Thymus (tissue), 11 donors: Measurements from ENCODE around the gene CPT2. TPM values are rescaled to one million over a fixed set of nuclear protein-coding genes. Genes with fewer than 3 reads are reported as not detected.
"Not testable (repeated sequence)": the region's sequence is repeated elsewhere in the genome, so short reads cannot be mapped to it uniquely, and the experiment has no call there.

ENCODE experiments used
- DNase-seq, 9 donors: peaks; one replicate each; pipeline ENCODE4 v3.0.0-alpha.2; 2013; ENCODE audit warnings: low spot score in 9 of 9, low read depth in 6 of 9, missing footprints in 1 of 9
- H3K27ac ChIP-seq, 2 donors: one replicate each; pipeline ENCODE4 v1.5.1; 2013; ENCODE audit warnings: control low read depth in 1 of 2, low read depth in 1 of 2, low read length in 1 of 2, mild to moderate bottlenecking in 1 of 2, moderate library complexity in 1 of 2
- H3K27me3 ChIP-seq, 2 donors: one replicate each; pipeline ENCODE4 v1.5.1; 2013; ENCODE audit warnings: low read length in 1 of 2; ENCODE audit not compliant: control insufficient read depth in 2 of 2, insufficient read depth in 1 of 2
- H3K36me3 ChIP-seq, 2 donors: one replicate each; pipeline ENCODE4 v1.5.1; 2013; ENCODE audit warnings: low read length in 1 of 2, mild to moderate bottlenecking in 1 of 2, moderate library complexity in 1 of 2; ENCODE audit not compliant: control insufficient read depth in 2 of 2, insufficient read depth in 2 of 2
- H3K4me1 ChIP-seq, 2 donors: one replicate each; pipeline ENCODE4 v1.5.1; 2013; ENCODE audit warnings: low read length in 2 of 2; ENCODE audit not compliant: control insufficient read depth in 2 of 2, insufficient read depth in 2 of 2
- H3K4me3 ChIP-seq, 2 donors: one replicate each; pipeline ENCODE4 v1.5.1; 2013; ENCODE audit warnings: low read length in 2 of 2, control low read depth in 1 of 2, mild to moderate bottlenecking in 1 of 2
- H3K9me3 ChIP-seq, 2 donors: one replicate each; pipeline ENCODE4 v1.5.1; 2013; ENCODE audit warnings: low read length in 1 of 2, mild to moderate bottlenecking in 1 of 2; ENCODE audit not compliant: control insufficient read depth in 2 of 2, insufficient read depth in 1 of 2
- WGBS: extraction: QIAGEN DNeasy Blood & Tissue Kit; methylation state at CpG from one replicate; pipeline ENCODE4 v1.1.7; 2013; 5-methylcytosine and 5-hydroxymethylcytosine counted together
- polyA plus RNA-seq: library from polyadenylated mRNA; stranded (reverse); fragments of 200-250 nt; gene quantifications from one replicate; pipeline ENCODE4 v1.2.3, GENCODE V29; 2013
- total RNA-seq: library from RNA; stranded (reverse); fragments of 120-200 nt; gene quantifications from one replicate; pipeline ENCODE4 v1.2.4, GENCODE V29; 2013
- donor health status: healthy.

CPT2 gene
- total and polyA plus RNA-seq, 2 donors, result 15.5 to 17.0 TPM

DNA sequence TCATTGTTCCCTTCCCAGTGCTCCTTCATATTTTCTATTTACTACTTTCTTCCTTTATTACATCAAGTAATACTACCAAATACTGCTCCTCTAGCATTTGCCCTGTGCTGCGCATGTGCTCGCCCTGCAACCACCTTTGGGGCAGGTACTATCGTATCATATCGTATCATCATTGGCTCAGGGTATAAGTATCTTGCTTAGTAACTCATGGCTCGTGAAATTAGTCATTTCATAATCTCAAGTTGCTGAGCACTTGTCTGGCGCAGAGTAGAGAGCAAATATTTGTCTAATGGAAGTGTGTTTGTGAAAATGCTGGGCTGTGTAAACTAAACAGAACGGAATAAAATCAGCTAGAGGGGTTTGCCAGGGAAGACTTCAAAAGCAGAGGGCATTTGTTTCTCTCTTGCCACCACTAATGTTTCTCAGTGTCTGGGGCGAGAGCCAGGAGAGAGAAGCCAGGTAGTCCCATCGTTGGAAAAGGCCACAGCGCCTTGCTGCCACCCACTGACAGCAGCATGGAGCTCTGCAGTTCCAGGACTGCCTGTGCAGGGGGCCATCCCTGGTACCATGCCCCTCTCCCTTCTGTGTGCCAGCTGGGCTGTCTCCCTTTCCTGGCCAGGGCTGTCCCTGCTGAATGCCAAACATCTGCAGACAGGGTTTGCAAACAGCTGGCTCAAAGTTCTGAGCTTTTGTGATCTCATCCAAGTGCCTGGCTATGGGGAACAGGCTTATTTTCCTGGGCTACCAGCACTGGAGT, 20.0 kb upstream of the CPT2 start:
- no peak for DNase-seq
- Histone ChIP-seq H3K36me3 (no peaks in the 10 kb centered on the region), H3K27me3 (peaks cover 0 to 4% of the 10 kb centered on the region in 2 donors), H3K9me3 (no peaks in the 10 kb centered on the region), H3K4me1 (no peaks in the 10 kb centered on the region), H3K4me3 (no peak overlapping the region), H3K27ac (no peak overlapping the region)
- WGBS, result 88% methylated on average over 10 of the region's 10 CpGs

DNA sequence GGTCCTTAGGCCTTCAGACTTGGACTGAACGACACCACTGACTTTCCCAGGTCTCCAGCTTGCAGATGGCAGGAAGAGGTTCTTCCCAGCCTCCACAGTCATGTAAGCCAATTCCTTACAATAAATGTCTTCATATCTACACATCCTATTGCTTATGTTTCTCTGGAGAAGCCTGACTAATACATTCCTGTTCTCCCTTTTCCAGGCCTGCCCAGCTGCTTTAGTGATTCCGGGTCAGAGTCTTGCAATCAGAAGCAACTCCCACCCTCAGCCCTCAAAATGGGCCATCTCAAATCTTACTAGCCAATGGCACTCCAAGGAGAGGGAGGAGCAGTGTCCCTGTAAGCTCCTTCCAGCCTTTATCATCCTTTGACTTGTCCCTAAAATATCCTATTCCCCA, 16.4 kb upstream of the CPT2 start:
- Histone ChIP-seq H3K27ac (no peak overlapping the region), H3K27me3 (peaks cover 0 to 4% of the 10 kb centered on the region in 2 donors), H3K4me3 (no peak overlapping the region), H3K36me3 (no peaks in the 10 kb centered on the region), H3K9me3 (no peaks in the 10 kb centered on the region), H3K4me1 (no peaks in the 10 kb centered on the region)
- WGBS, result over 99% methylated on average over 2 of the region's 2 CpGs
- no peak for DNase-seq

DNA sequence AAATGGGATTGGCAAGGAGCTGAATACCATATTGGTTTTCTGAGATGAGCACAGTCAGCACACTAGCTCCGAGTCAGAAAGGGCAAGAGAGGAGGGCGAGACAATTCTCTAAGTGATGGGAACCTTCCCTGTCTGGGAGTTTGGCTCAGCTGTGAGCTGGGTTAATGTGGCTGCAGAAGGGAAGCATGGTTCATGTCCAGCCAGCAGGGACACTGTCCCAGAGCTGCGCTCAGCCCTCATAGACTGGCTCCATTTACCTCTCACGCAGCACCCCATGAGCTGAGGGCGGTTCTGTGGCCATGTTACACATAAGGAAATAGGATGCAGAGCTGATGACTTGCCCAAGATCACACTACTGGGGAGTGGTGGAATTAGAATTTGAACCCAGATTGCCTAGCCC, 15.7 kb upstream of the CPT2 start:
- WGBS, result 97% methylated on average over 5 of the region's 5 CpGs
- Histone ChIP-seq H3K9me3 (no peaks in the 10 kb centered on the region), H3K27ac (no peak overlapping the region), H3K27me3 (peaks cover 0 to 4% of the 10 kb centered on the region in 2 donors), H3K4me1 (no peaks in the 10 kb centered on the region), H3K4me3 (no peak overlapping the region), H3K36me3 (no peaks in the 10 kb centered on the region)
- DNase-seq, result no peak

DNA sequence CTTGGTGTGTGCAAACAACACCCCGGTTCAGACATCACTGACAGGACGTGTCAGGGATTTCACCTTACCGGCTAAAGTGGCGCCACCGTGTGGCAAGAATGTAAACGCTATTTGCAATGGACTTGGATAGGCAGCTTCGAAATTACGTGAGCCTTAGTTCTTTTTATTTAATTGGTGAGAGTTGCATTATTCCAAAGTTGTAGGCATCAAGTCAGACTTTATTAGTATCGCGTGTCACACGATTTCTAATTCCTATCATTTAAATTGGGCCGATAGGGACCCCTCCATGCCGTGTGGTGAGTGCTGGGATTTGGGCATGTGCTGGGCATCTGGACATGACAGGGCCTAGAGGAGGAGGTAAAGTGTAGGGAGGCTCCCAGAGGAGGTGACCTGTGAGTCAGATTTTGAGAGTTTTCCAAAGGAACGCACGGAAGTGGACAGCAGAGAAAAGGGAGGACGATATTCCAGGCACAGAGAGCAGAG, 14.5 kb upstream of the CPT2 start:
- no peak overlapping the region for H3K4me3 ChIP-seq
- no peaks in the 10 kb centered on the region for H3K9me3 ChIP-seq
- H3K27ac ChIP-seq, result no peak overlapping the region
- peak; percentile 51 to 90 (median 84) for DNase-seq
- WGBS, result 24% methylated on average over 16 of the region's 16 CpGs
- no peaks in the 10 kb centered on the region for H3K36me3 ChIP-seq
- peaks cover 0 to 4% of the 10 kb centered on the region in 2 donors for H3K27me3 ChIP-seq
- no peaks in the 10 kb centered on the region for H3K4me1 ChIP-seq

DNA sequence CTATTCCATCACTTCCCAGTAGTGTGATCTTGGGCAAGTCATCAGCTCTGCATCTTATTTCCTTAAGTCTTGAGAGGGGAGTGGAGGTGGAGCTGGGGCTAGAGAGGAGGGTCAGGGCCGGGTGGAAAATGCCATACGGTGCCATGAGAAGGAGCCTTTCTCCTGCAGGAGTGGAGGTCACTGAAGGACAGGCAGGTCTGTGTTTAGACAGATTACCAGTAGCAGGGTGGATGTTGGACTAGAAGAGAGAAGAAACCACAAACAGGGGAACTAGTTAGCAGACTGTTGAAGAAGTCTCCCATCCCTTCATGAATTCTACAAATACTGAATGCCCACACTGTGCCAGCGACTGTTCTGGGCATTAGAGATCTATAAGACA, 13.9 kb upstream of the CPT2 start:
- Histone ChIP-seq H3K36me3 (no peaks in the 10 kb centered on the region), H3K4me3 (no peak overlapping the region), H3K9me3 (no peaks in the 10 kb centered on the region), H3K27me3 (peaks cover 0 to 6% of the 10 kb centered on the region in 2 donors), H3K27ac (no peak overlapping the region), H3K4me1 (no peaks in the 10 kb centered on the region)
- 87% methylated on average over 3 of the region's 3 CpGs for WGBS
- no peak for DNase-seq

DNA sequence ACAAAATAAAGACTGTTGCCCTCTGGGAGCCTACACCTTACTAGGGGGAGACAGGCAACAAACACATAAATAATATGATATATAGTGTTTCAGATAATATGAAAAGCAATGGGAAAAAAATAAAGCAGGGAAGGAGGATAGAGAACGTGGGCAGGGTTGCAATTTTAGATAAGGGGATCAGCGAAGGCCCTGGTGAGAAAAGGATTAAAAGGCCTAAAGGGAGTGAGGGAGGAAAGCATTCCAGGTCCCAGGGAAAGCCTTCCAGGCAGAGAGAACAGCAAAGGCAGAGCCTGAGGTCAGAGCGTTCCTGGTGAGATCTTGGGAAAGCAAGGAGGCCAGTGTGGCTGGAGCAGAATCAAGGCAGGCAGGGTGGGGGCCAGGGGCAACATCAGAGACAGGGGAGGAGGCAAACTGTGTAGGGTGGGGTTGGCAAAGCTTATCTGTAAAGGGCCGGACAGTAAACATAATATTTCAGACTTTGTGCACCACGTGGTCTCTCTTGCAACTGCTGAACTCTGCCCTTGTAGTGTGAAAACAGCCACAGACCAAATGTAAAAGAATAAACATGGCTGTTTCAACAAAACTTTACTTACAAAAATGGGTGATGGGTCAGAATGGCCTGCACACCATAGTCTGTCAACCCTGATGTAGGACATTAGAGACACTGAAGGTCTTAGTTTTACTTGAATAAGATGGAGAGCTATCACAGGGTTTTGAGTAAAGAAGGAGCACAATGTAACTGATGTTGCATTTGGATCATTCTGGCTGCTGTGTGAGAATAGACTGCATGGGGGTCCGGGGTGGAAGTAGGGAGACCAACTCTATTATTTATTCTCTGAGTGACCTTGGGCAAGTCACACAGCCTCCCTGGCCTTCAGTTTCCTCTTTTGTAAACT, 13.3 kb upstream of the CPT2 start:
- no peak overlapping the region for H3K27ac ChIP-seq
- H3K36me3 ChIP-seq, result no peaks in the 10 kb centered on the region
- WGBS, result 93% methylated on average over 6 of the region's 6 CpGs
- no peak overlapping the region for H3K4me3 ChIP-seq
- H3K4me1 ChIP-seq, result no peaks in the 10 kb centered on the region
- peaks cover 0 to 6% of the 10 kb centered on the region in 2 donors for H3K27me3 ChIP-seq
- DNase-seq, result no peak
- H3K9me3 ChIP-seq, result no peaks in the 10 kb centered on the region

DNA sequence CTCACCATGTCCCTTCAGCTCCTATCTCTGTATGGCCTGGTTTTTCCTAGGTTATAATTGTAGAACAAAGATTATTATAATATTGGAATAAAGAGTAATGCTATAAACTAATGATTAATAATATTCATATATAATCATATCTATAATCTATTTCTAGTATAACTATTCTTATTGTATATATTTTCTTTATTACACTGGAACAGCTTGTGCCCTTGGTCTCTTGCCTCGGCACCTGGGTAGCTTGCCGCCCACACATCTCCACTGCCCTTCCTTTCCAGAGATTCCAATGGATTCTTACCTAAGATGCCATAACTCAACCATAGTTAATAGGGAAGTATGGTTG, 10.7 kb upstream of the CPT2 start:
- H3K4me3 ChIP-seq, H3K36me3 ChIP-seq, H3K27ac ChIP-seq, DNase-seq, H3K9me3 ChIP-seq, H3K4me1 ChIP-seq, H3K27me3 ChIP-seq: not testable (repeated sequence)
- 96% methylated on average over 2 of the region's 2 CpGs for WGBS

DNA sequence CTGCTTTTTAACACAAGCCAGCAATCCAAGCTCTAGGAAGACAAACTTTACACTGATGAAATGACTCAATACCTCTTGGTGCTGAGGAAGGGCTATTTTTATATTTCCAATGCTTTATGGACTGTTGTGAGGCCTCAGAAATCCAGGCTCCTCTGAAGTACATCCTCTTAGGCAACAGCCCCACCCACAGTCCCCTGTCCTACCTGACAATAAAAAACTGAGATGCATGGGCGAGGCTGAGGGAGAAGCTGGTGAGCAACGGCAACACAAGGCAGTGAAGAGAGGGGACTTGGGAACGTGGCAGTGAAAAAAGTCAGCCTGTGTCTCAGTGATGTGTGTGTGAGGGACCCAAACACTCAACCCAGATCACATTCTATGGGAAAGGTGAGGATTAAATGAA, 10.1 kb upstream of the CPT2 start:
- H3K4me3 ChIP-seq, result no peak overlapping the region
- H3K27ac ChIP-seq, result no peak overlapping the region
- no peaks in the 10 kb centered on the region for H3K9me3 ChIP-seq
- no peaks in the 10 kb centered on the region for H3K4me1 ChIP-seq
- H3K36me3 ChIP-seq, result no peaks in the 10 kb centered on the region
- peaks cover 0 to 2% of the 10 kb centered on the region in 2 donors for H3K27me3 ChIP-seq
- DNase-seq, result no peak
- 92% methylated on average over 3 of the region's 3 CpGs for WGBS

DNA sequence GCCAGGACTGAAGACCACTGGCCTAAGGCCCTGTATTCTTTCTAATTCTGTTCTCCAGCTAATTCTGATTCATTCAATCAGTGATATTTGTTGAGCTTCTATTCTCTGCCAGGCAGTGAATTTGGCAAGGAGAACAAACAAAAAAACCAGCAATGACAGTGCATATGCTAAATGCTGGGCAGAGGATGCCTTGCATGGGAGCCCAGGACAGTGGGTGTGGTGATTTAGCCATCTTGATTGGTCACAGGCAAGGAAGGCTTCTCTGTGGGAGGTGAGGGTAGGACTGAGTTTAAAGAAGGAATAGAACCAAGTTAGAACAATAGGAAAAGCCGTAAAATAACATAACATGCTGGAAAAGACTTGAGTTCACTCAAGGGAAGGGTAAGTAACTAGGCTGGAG, 9.2 kb upstream of the CPT2 start:
- Histone ChIP-seq H3K4me1 (no peaks in the 10 kb centered on the region), H3K9me3 (no peaks in the 10 kb centered on the region), H3K27me3 (peaks cover 0 to 2% of the 10 kb centered on the region in 2 donors), H3K36me3 (no peaks in the 10 kb centered on the region), H3K27ac (no peak overlapping the region), H3K4me3 (no peak overlapping the region)
- DNase-seq, result no peak
- WGBS, result 96% methylated on average over 1 of the region's 1 CpG
